SK-N-MC (cell line): ENCODE measurements around the gene GSG1L.

Source experiments
- EZH2 ChIP-seq: fragments of 200-600 bp; sonication (generic); IDR thresholded peaks from one replicate; pipeline ENCODE4 v1.6.1; 2017; ENCODE audit warnings: antibody characterized with exemption
- POLR2AphosphoS5 ChIP-seq: IDR thresholded peaks from 2 replicates; pipeline ENCODE4 v1.6.1; 2012; ENCODE audit warnings: mild to moderate bottlenecking, low read depth, low read length, borderline replicate concordance

DNA sequence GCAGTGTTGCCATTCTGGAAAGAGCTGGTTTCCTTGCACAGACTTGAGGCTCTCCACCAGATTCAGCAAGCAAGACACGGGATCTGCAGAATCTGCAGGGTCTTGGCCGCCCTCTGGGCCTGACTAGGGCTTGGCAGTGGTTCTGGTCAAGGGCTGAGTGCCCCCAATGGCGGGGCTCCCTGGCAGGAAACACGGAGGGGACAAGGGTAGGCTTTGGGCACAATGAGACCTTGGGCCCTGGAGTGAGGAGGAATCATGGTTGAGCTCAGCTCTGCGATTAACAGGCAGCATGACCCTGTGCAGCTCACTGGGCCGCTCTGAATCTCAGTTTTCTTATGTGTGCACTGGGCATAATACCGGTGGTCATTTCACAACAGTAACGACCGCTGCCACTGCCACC, 249.9 kb downstream of the GSG1L start:
- TF ChIP-seq POLR2AphosphoS5 (no peak), EZH2 (no peak)
